Hematopoietic multipotent progenitor cell treated with erythropoietin and hydrocortisone succinate and interleukin-3 and kit ligand, for 6 days (in vitro differentiated cells): ENCODE data around the gene DENND10.
"Not testable (repeated sequence)": the region's sequence is repeated elsewhere in the genome, so short reads cannot be mapped to it uniquely, and the experiment has no call there.

ENCODE experiments used
- DNase-seq: peaks from one replicate; pipeline ENCODE4 v3.0.0-alpha.2; 2015

Gene DENND10

GRCh38 chr10:119100434-119101238 lies 3.3 kb upstream of the DENND10 start:
- peak; percentile 57 for DNase-seq

GRCh38 chr10:119101366-119102098 lies 2.4 kb upstream of the DENND10 start:
- DNase-seq = peak; percentile 63

GRCh38 chr10:119103241-119103902 lies 541 bp upstream of the DENND10 start:
- DNase-seq = no peak

GRCh38 chr10:119104654-119105015 lies 722 bp downstream of the DENND10 start:
- peak; percentile 45 for DNase-seq

GRCh38 chr10:119105155-119105554 lies 1.2 kb downstream of the DENND10 start:
- DNase-seq = no peak

- not testable (repeated sequence) for DNase-seq
These were observed 2.0 kb downstream of the DENND10 start for GRCh38 chr10:119105899-119106298.

- DNase-seq = peak; percentile 79
These were observed 3.2 kb downstream of the DENND10 start for GRCh38 chr10:119107106-119107505.

GRCh38 chr10:119107771-119108170 lies 3.9 kb downstream of the DENND10 start:
- peak; percentile 47 for DNase-seq

- no peak for DNase-seq
These were observed 8.1 kb downstream of the DENND10 start for GRCh38 chr10:119112056-119112455.

- peak; percentile 76 for DNase-seq
These were observed 10.1 kb downstream of the DENND10 start for GRCh38 chr10:119113751-119114732.

- DNase-seq = no peak
These were observed 12.0 kb downstream of the DENND10 start for GRCh38 chr10:119115926-119116325.

- no peak for DNase-seq
These were observed 12.5 kb downstream of the DENND10 start for GRCh38 chr10:119116326-119116951.

- no peak for DNase-seq
These were observed 14.3 kb downstream of the DENND10 start for GRCh38 chr10:119118231-119118630.

- no peak for DNase-seq
These were observed 15.5 kb downstream of the DENND10 start for GRCh38 chr10:119119400-119119799.

GRCh38 chr10:119120413-119120867 lies 16.5 kb downstream of the DENND10 start:
- no peak for DNase-seq

- DNase-seq = no peak
These were observed 17.0 kb downstream of the DENND10 start for GRCh38 chr10:119120875-119121274.

- no peak for DNase-seq
These were observed 22.0 kb downstream of the DENND10 start for GRCh38 chr10:119125942-119126341.

- DNase-seq = no peak
These were observed 25.8 kb downstream of the DENND10 start for GRCh38 chr10:119129721-119130120.

GRCh38 chr10:119131512-119132240 lies 27.8 kb downstream of the DENND10 start:
- DNase-seq = peak; percentile 88

- DNase-seq = no peak
These were observed 28.8 kb downstream of the DENND10 start for GRCh38 chr10:119132521-119133345.
